ENCODE measurements around the gene SOAT1.
"Not testable (repeated sequence)": the region's sequence is repeated elsewhere in the genome, so short reads cannot be mapped to it uniquely, and the experiment has no call there.

SOAT1 gene

GRCh38 chr1:179365342-179366092 lies 71.9 kb downstream of the SOAT1 start, which contains the start of gene AXDND1:
TSS of gene AXDND1 (plus strand) at chr1:179365971. CDS start at chr1:179366510, 539 bp downstream.
- DNase-seq = peak; percentile 84 to 87

GRCh38 chr1:179366093-179366800 lies 72.7 kb downstream of the SOAT1 start:
- no peak for DNase-seq

- DNase-seq = peak in 1 of 2 donors; percentile 37
Observed at GRCh38 chr1:179369751-179370341, 76.2 kb downstream of the SOAT1 start.

- no peak for DNase-seq
Observed at GRCh38 chr1:179372160-179372559, 78.6 kb downstream of the SOAT1 start.

GRCh38 chr1:179376223-179376622 lies 82.6 kb downstream of the SOAT1 start:
- no peak for DNase-seq

GRCh38 chr1:179380299-179380698 lies 86.7 kb downstream of the SOAT1 start:
- no peak for DNase-seq

- no peak for DNase-seq
Observed at GRCh38 chr1:179384027-179384426, 90.4 kb downstream of the SOAT1 start.

GRCh38 chr1:179385510-179385909 lies 91.9 kb downstream of the SOAT1 start:
- no peak for DNase-seq

GRCh38 chr1:179393721-179394120 lies 100.1 kb downstream of the SOAT1 start:
- DNase-seq = no peak

- DNase-seq = not testable (repeated sequence)
Observed at GRCh38 chr1:179399399-179399798, 105.8 kb downstream of the SOAT1 start.

Data from stimulated activated CD4-positive, alpha-beta T cell treated with anti-CD3 and anti-CD28 coated beads, Interleukin-2, amount 100 ng/mL, for 24 hours (primary cell).